MM.1S (cell line): ENCODE data around the gene LRRC8E.

Source experiments
- DNase-seq: peaks from one replicate; pipeline ENCODE4 v3.0.0-alpha.2; 2015
- H2AFZ ChIP-seq: fragments of 300-600 bp; sonication (generic); 2 replicates; pipeline ENCODE4 v1.6.0; 2016; ENCODE audit warnings: antibody characterized with exemption, low read length
- H3F3A ChIP-seq: fragments of 300-600 bp; sonication (generic); 2 replicates; pipeline ENCODE4 v1.6.1; 2016; ENCODE audit warnings: mild to moderate bottlenecking, antibody characterized with exemption, low read length, moderate library complexity, mixed read lengths; ENCODE audit not compliant: insufficient read depth
- H3K27ac ChIP-seq: fragments of 300-600 bp; sonication (generic); 2 replicates; pipeline ENCODE4 v1.5.1; 2016; ENCODE audit warnings: mild to moderate bottlenecking, low read length
- H3K27me3 ChIP-seq: fragments of 300-600 bp; sonication (generic); replicated peaks from 2 replicates; pipeline ENCODE4 v1.6.0; 2016; ENCODE audit warnings: low read length; ENCODE audit not compliant: insufficient read depth
- H3K36me3 ChIP-seq: fragments of 300-600 bp; sonication (generic); replicated peaks from 2 replicates; pipeline ENCODE4 v1.6.1; 2016; ENCODE audit warnings: mild to moderate bottlenecking, low read length, mixed read lengths; ENCODE audit not compliant: insufficient read depth
- H3K4me1 ChIP-seq: fragments of 300-600 bp; sonication (generic); 2 replicates; pipeline ENCODE4 v1.6.1; 2016; ENCODE audit warnings: low read length, mixed read lengths
- H3K4me2 ChIP-seq: fragments of 300-600 bp; sonication (generic); 2 replicates; pipeline ENCODE4 v1.6.0; 2016; ENCODE audit warnings: low read depth, low read length
- H3K4me3 ChIP-seq: fragments of 300-600 bp; sonication (generic); 2 replicates; pipeline ENCODE4 v1.5.1; 2016; ENCODE audit warnings: low read length, mixed read lengths
- H3K79me2 ChIP-seq: fragments of 300-600 bp; sonication (generic); 2 replicates; pipeline ENCODE4 v1.6.1; 2016; ENCODE audit warnings: mixed run types, low read length, mixed read lengths
- H3K9ac ChIP-seq: fragments of 300-600 bp; sonication (generic); 2 replicates; pipeline ENCODE4 v1.6.1; 2016; ENCODE audit warnings: low read length, mixed read lengths
- H3K9me2 ChIP-seq: fragments of 300-600 bp; sonication (generic); replicated peaks from 2 replicates; pipeline ENCODE4 v1.6.1; 2016; ENCODE audit warnings: mild to moderate bottlenecking, low read length, mixed read lengths; ENCODE audit not compliant: insufficient read depth
- H3K9me3 ChIP-seq: fragments of 300-600 bp; sonication (generic); replicated peaks from 2 replicates; pipeline ENCODE4 v1.6.1; 2016; ENCODE audit warnings: mild to moderate bottlenecking, low read length, mixed read lengths; ENCODE audit not compliant: insufficient read depth
- H4K20me1 ChIP-seq: fragments of 300-600 bp; sonication (generic); 2 replicates; pipeline ENCODE4 v1.6.1; 2016; ENCODE audit warnings: mild to moderate bottlenecking, low read length, moderate library complexity, mixed read lengths; ENCODE audit not compliant: insufficient read depth
- CTCF ChIP-seq: fragments of 300-600 bp; sonication (generic); IDR thresholded peaks from 2 replicates; pipeline ENCODE4 v1.5.1; 2016; ENCODE audit warnings: antibody characterized with exemption, low read length, mixed read lengths
- EZH2 ChIP-seq: fragments of 300-600 bp; sonication (generic); optimal IDR thresholded peaks from 2 replicates; pipeline ENCODE3; 2017; ENCODE audit warnings: low read depth, mild to moderate bottlenecking, antibody characterized with exemption, low read length, mixed read lengths
- EZH2phosphoT487 ChIP-seq: fragments of 300-600 bp; sonication (generic); IDR thresholded peaks from 2 replicates; pipeline ENCODE4 v1.6.1; 2018; ENCODE audit warnings: antibody characterized with exemption, low read length

LRRC8E gene

GRCh38 chr19:7859831-7860713, 28.2 kb upstream of the LRRC8E start:
- H3K36me3 ChIP-seq, result no peaks in the 10 kb centered on the region
- H3F3A ChIP-seq, result no peaks in the 10 kb centered on the region
- no peaks in the 10 kb centered on the region for H3K9me3 ChIP-seq
- H3K9me2 ChIP-seq, result no peaks in the 10 kb centered on the region
- peaks cover 5% of the 10 kb centered on the region for H3K4me1 ChIP-seq
- no peak overlapping the region for H3K27ac ChIP-seq
- H4K20me1 ChIP-seq, result no peaks in the 10 kb centered on the region
- peaks cover 42% of the 10 kb centered on the region for H3K27me3 ChIP-seq
- H3K9ac ChIP-seq, result no peak overlapping the region
- H3K4me3 ChIP-seq, result no peak overlapping the region
- no peak overlapping the region for H3K4me2 ChIP-seq
- no peaks in the 10 kb centered on the region for H3K79me2 ChIP-seq
- no peak for DNase-seq
- H2AFZ ChIP-seq, result no peak overlapping the region
- TF ChIP-seq CTCF, result no peak
- no peak for TF ChIP-seq EZH2
- TF ChIP-seq EZH2phosphoT487, result no peak

- TF ChIP-seq EZH2 (no peak), CTCF (no peak), EZH2phosphoT487 (no peak)
- H3K9me3 ChIP-seq, result no peaks in the 10 kb centered on the region
- H3K36me3 ChIP-seq, result no peaks in the 10 kb centered on the region
- DNase-seq, result no peak
- no peak overlapping the region for H3K9ac ChIP-seq
- H3K79me2 ChIP-seq, result no peaks in the 10 kb centered on the region
- no peaks in the 10 kb centered on the region for H4K20me1 ChIP-seq
- H3K27ac ChIP-seq, result no peak overlapping the region
- no peak overlapping the region for H3K4me2 ChIP-seq
- H2AFZ ChIP-seq, result no peak overlapping the region
- H3K4me3 ChIP-seq, result no peak overlapping the region
- no peaks in the 10 kb centered on the region for H3K9me2 ChIP-seq
- no peaks in the 10 kb centered on the region for H3F3A ChIP-seq
- peaks cover 36% of the 10 kb centered on the region for H3K27me3 ChIP-seq
- H3K4me1 ChIP-seq, result peaks cover 10% of the 10 kb centered on the region
These were observed 27.3 kb upstream of the LRRC8E start for GRCh38 chr19:7860714-7861618.

GRCh38 chr19:7861619-7862412, 26.5 kb upstream of the LRRC8E start:
- no peak overlapping the region for H3K4me3 ChIP-seq

More at GRCh38 chr19:7861619-7862412, 26.5 kb upstream of the LRRC8E start:
- Histone ChIP-seq H3K36me3 (no peaks in the 10 kb centered on the region), H2AFZ (no peak overlapping the region), H3K9ac (no peak overlapping the region), H3K4me1 (peaks cover 10% of the 10 kb centered on the region), H3K9me3 (no peaks in the 10 kb centered on the region), H3K9me2 (no peaks in the 10 kb centered on the region), H3K79me2 (no peaks in the 10 kb centered on the region), H3K27me3 (peaks cover 28% of the 10 kb centered on the region), H3F3A (no peaks in the 10 kb centered on the region), H3K4me2 (no peak overlapping the region), H3K27ac (no peak overlapping the region), H4K20me1 (no peaks in the 10 kb centered on the region)
- DNase-seq, result no peak
- no peak for TF ChIP-seq EZH2
- no peak for TF ChIP-seq EZH2phosphoT487
- no peak for TF ChIP-seq CTCF
